ENCODE data around the gene TNRC6A. TPM values are rescaled to one million over a fixed set of nuclear protein-coding genes. Genes with fewer than 3 reads are reported as not detected.
A peak's percentile ranks its signal among the peaks of the same experiment; 100 is the strongest.

Gene TNRC6A
- total RNA-seq, 1 experiment from 2014 or later: 20.3 TPM

DNA sequence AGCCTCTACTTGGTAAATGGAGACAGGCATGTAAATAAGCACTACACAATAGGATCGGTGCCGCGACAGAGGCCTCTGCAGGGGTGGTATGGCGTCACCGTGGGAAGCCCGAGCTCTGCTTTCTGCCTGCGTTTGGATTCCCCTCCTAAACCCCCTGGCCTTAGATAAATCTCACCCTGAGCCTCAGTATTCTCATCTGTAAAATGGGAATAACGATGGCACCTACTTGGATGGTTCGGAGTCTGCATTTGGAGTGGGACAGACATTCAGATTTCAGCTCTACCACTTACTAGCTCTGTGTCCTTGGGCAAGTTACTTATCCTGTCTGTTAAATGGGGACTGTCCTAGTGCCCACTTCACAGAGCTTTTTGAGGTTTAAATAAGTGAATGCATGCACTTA is 42.8 kb upstream of the TNRC6A start:
- ChIA-PET CTCF (no interaction called here), POLR2A (ENCODE audit: unreplicated experiment) (no interaction called here)
- no peak overlapping the region for H3K9ac ChIP-seq (ENCODE audit: low read length)
- H3K27ac ChIP-seq (ENCODE audit: low read length): no peak overlapping the region
- no TSS peak for BruUV-seq (replicated peaks)
- peaks cover 8% of the 10 kb centered on the region for H3K4me1 ChIP-seq (ENCODE audit: insufficient read depth, low read length)
- H3K36me3 ChIP-seq (ENCODE audit: low read depth, low read length): no peaks in the 10 kb centered on the region
- H3K9me2 ChIP-seq (replicated peaks; ENCODE audit: low read length): no peaks in the 10 kb centered on the region
- H3F3A ChIP-seq (ENCODE audit: low read length, unreplicated experiment): no peaks in the 10 kb centered on the region
- intact Hi-C loops (cut with micrococcal nuclease): no loop called here
- ATAC-seq (no peak), DNase-seq (no peak)
- H3K9me3 ChIP-seq (ENCODE audit: low read length): no peaks in the 10 kb centered on the region
- no peaks in the 10 kb centered on the region for H3K27me3 ChIP-seq (ENCODE audit: low read length)
- no peak overlapping the region for H3K4me2 ChIP-seq (ENCODE audit: low read length)
- no peaks in the 10 kb centered on the region for H4K20me1 ChIP-seq (ENCODE audit: low read length)
- no peak for TF ChIP-seq EZH2 (IDR thresholded peaks at IDR 0.05; ENCODE audit: low read length, unreplicated experiment)
- TF ChIP-seq, protein P1, sequence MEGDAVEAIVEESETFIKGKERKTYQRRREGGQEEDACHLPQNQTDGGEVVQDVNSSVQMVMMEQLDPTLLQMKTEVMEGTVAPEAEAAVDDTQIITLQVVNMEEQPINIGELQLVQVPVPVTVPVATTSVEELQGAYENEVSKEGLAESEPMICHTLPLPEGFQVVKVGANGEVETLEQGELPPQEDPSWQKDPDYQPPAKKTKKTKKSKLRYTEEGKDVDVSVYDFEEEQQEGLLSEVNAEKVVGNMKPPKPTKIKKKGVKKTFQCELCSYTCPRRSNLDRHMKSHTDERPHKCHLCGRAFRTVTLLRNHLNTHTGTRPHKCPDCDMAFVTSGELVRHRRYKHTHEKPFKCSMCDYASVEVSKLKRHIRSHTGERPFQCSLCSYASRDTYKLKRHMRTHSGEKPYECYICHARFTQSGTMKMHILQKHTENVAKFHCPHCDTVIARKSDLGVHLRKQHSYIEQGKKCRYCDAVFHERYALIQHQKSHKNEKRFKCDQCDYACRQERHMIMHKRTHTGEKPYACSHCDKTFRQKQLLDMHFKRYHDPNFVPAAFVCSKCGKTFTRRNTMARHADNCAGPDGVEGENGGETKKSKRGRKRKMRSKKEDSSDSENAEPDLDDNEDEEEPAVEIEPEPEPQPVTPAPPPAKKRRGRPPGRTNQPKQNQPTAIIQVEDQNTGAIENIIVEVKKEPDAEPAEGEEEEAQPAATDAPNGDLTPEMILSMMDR (conservative IDR thresholded peaks at IDR 0.05; ENCODE audit: low read depth, low read length): no peak
- no peak for TF ChIP-seq EZH2phosphoT487 (IDR thresholded peaks at IDR 0.05; ENCODE audit: borderline replicate concordance, low read length)
- H3K4me3 ChIP-seq (ENCODE audit: low read length): no peak overlapping the region
- H3K79me2 ChIP-seq (ENCODE audit: low read length): no peaks in the 10 kb centered on the region
- no peak overlapping the region; the same call in 1 of the 2 replicates for H2AFZ ChIP-seq (ENCODE audit: low read length)

DNA sequence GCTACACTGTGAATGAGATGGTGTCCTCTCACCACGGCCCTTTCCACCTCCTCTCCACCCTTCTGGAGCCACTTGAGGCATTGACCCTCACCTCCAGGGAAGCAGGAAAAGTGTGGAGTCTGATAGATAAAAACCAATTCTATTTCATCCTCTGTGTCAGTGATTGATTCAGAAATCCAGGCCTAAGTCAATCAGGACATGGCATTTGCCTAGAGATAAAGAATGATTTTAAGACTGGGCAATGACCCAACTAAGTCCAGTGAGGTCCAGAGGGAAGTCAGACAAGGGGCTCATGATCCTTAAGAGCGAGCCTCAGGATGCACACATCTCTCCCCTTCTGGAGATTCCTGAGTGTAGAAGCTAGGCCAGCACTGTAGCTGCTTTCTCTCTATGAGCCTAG is 41.1 kb upstream of the TNRC6A start:
- POLR2A ChIA-PET (ENCODE audit: unreplicated experiment): no interaction called here
- H3K9ac ChIP-seq (ENCODE audit: low read length): no peak overlapping the region
- H2AFZ ChIP-seq (ENCODE audit: low read length): no peak overlapping the region
- BruUV-seq (replicated peaks): no TSS peak
- H3K27ac ChIP-seq (ENCODE audit: low read length): no peak overlapping the region
- CTCF ChIA-PET: no interaction called here
- H3K36me3 ChIP-seq (ENCODE audit: low read depth, low read length): no peaks in the 10 kb centered on the region
- no peak overlapping the region for H3K4me3 ChIP-seq (ENCODE audit: low read length)
- no peaks in the 10 kb centered on the region for H3K9me3 ChIP-seq (ENCODE audit: low read length)
- no peak overlapping the region for H3K4me2 ChIP-seq (ENCODE audit: low read length)
- intact Hi-C loops (cut with micrococcal nuclease): no loop called here
- no peaks in the 10 kb centered on the region for H3F3A ChIP-seq (ENCODE audit: low read length, unreplicated experiment)
- H3K4me1 ChIP-seq (ENCODE audit: insufficient read depth, low read length): peaks cover 6% of the 10 kb centered on the region; the same call in 1 of the 2 replicates
- H3K27me3 ChIP-seq (ENCODE audit: low read length): no peaks in the 10 kb centered on the region
- ATAC-seq (no peak), DNase-seq (no peak)
- no peaks in the 10 kb centered on the region for H3K79me2 ChIP-seq (ENCODE audit: low read length)
- TF ChIP-seq EZH2 (IDR thresholded peaks at IDR 0.05; ENCODE audit: low read length, unreplicated experiment) (no peak), EZH2phosphoT487 (IDR thresholded peaks at IDR 0.05; ENCODE audit: borderline replicate concordance, low read length) (no peak)
- TF ChIP-seq, protein P1 (conservative IDR thresholded peaks at IDR 0.05; ENCODE audit: low read depth, low read length): no peak
- H4K20me1 ChIP-seq (ENCODE audit: low read length): no peaks in the 10 kb centered on the region
- no peaks in the 10 kb centered on the region for H3K9me2 ChIP-seq (replicated peaks; ENCODE audit: low read length)

DNA sequence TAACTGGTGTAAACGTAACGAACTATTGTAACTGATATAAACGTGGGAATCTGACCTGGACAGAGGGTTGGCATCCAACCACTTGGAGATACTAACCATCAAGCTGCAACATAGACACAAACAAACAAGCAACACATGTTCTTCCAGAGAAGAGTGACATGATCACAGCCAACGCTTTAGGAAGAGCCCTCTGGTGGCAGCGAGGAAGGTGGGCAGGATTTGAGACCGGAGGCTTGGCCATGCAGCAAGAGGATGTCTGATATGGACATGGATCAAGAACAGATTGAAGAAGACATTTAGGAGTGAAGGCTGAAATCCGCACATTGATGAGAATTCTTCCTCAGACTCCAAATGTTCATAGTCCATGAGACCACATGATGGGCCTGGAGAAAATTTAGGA is 40.3 kb upstream of the TNRC6A start:
- no TSS peak for BruUV-seq (replicated peaks)
- ChIA-PET POLR2A (ENCODE audit: unreplicated experiment) (no interaction called here), CTCF (no interaction called here)
- ATAC-seq: no peak; the same call in 1 of the 2 replicates
- Histone ChIP-seq H4K20me1 (ENCODE audit: low read length) (no peaks in the 10 kb centered on the region), H3K9ac (ENCODE audit: low read length) (no peak overlapping the region), H3K36me3 (ENCODE audit: low read depth, low read length) (no peaks in the 10 kb centered on the region), H3K4me2 (ENCODE audit: low read length) (no peak overlapping the region), H3K27ac (ENCODE audit: low read length) (no peak overlapping the region), H3K9me2 (replicated peaks; ENCODE audit: low read length) (no peaks in the 10 kb centered on the region), H3K79me2 (ENCODE audit: low read length) (no peaks in the 10 kb centered on the region), H3K9me3 (ENCODE audit: low read length) (no peaks in the 10 kb centered on the region), H2AFZ (ENCODE audit: low read length) (no peak overlapping the region), H3K4me1 (ENCODE audit: insufficient read depth, low read length) (peaks cover 6% of the 10 kb centered on the region; the same call in 1 of the 2 replicates), H3K27me3 (ENCODE audit: low read length) (no peaks in the 10 kb centered on the region), H3F3A (ENCODE audit: low read length, unreplicated experiment) (no peaks in the 10 kb centered on the region), H3K4me3 (ENCODE audit: low read length) (no peak overlapping the region)
- intact Hi-C loops (cut with micrococcal nuclease): no loop called here
- DNase-seq: peak; percentile 14
- TF ChIP-seq EZH2 (IDR thresholded peaks at IDR 0.05; ENCODE audit: low read length, unreplicated experiment): no peak
- TF ChIP-seq, protein P1 (conservative IDR thresholded peaks at IDR 0.05; ENCODE audit: low read depth, low read length): peak; percentile 67

Measured in PC-3 (cell line).